Omental fat pad (tissue), 4 donors: ENCODE measurements around the gene YY1AP1. TPM values are rescaled to one million over a fixed set of nuclear protein-coding genes. Genes with fewer than 3 reads are reported as not detected.
"Not testable (repeated sequence)": the region's sequence is repeated elsewhere in the genome, so short reads cannot be mapped to it uniquely, and the experiment has no call there.

Experiments
- ATAC-seq: fragments of 150-250 bp; one replicate; pipeline ENCODE4 v1.9.1; 2016; ENCODE audit warnings: mild to moderate bottlenecking, moderate library complexity; ENCODE audit not compliant: low FRiP score
- DNase-seq: peaks from one replicate; pipeline ENCODE4 v3.0.0-alpha.2; 2019; ENCODE audit warnings: low spot score
- total RNA-seq, 4 donors: library from RNA; depleted of rRNA; stranded (reverse); fragments of >200 nt; gene quantifications; one replicate each; pipeline ENCODE4 v1.1.0, GENCODE V29; 2016
- TF ChIP-seq, protein P1 (sequence below), 3 donors: fragments of 450-650 bp; IDR thresholded peaks; one replicate each; pipeline ENCODE4 v1.5.1; 2016 to 2017; ENCODE audit warnings: antibody characterized with exemption in 3 of 3, mild to moderate bottlenecking in 3 of 3, moderate library complexity in 2 of 3

The YY1AP1 gene
- total RNA-seq, 4 donors from 2014 or later = 91.3 to 135 (median 119) TPM

DNA sequence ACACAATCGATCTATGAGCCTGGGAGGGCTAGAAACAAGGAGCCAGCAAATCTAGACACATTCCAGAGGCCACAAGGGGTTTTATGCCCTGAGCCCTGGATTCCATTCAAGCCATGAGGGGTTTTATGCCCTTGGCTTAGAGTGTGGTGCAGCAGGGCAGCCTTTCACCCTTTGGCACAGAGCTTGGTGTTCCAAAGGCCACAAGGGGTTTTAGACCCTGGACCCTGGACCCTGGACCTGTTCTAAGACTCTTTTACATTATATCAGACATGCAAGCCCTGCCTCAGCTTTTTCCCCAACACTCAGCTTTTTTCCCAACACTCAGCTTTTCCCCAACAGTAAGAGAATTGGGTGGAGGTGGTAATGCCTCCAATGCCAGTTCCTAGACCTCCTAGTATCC is 65.2 kb downstream of the YY1AP1 start:
- no peak for ATAC-seq
- TF ChIP-seq, protein P1, sequence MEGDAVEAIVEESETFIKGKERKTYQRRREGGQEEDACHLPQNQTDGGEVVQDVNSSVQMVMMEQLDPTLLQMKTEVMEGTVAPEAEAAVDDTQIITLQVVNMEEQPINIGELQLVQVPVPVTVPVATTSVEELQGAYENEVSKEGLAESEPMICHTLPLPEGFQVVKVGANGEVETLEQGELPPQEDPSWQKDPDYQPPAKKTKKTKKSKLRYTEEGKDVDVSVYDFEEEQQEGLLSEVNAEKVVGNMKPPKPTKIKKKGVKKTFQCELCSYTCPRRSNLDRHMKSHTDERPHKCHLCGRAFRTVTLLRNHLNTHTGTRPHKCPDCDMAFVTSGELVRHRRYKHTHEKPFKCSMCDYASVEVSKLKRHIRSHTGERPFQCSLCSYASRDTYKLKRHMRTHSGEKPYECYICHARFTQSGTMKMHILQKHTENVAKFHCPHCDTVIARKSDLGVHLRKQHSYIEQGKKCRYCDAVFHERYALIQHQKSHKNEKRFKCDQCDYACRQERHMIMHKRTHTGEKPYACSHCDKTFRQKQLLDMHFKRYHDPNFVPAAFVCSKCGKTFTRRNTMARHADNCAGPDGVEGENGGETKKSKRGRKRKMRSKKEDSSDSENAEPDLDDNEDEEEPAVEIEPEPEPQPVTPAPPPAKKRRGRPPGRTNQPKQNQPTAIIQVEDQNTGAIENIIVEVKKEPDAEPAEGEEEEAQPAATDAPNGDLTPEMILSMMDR (IDR thresholded peaks at IDR 0.05) = no peak
- DNase-seq = no peak

DNA sequence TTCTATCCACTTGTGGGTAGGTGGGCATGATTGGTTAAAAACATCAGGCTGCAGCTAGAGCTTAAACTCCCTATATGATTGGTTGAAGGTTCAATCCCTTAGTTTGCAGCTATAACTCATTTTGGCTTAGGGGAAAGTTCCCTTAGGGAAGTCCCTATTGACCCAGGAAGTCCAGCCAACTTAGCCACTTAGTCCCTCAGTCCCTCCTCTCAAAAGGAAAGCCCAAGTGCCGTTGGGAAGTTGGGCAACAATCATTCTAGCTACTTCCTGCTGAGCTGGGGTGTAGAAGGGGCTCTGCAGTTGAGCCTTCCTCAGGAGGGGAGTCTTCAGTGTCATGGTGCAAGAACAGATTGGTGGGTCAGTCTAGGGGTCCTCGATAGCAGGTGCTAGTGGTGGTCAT is 66.4 kb downstream of the YY1AP1 start:
- TF ChIP-seq, protein P1 (IDR thresholded peaks at IDR 0.05) = no peak
- no peak for DNase-seq
- no peak for ATAC-seq

GRCh38 chr1:155613226-155613625 is 75.3 kb downstream of the YY1AP1 start:
- not testable (repeated sequence) for ATAC-seq, DNase-seq

DNA sequence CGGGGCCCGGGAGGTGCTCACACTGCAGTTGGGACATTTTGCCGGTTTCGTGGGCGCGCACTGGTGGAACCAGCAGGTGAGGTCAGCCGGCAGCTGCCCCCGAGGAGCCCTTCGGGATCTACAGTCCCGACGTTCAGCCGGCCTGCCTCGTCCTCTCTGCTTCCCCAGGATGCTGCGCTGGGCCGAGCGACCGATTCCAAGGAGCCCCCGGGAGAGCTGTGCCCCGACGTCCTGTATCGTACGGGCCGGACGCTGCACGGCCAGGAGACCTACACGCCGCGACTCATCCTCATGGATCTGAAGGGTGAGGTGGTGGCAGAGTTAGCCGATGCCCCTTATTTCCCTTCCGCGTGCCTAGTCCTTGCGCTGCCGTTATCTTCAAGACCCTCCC is 78.3 kb downstream of the YY1AP1 start:
- ATAC-seq = peak; percentile 33
- DNase-seq = not testable (repeated sequence)

GRCh38 chr1:155609515-155610256 is 78.9 kb downstream of the YY1AP1 start, which contains the start of gene MSTO1:
MSTO1 (plus strand) TSS chr1:155610218; CDS start chr1:155610249, 31 bp downstream.
- TF ChIP-seq, protein P1 (IDR thresholded peaks at IDR 0.05) = no peak

More at GRCh38 chr1:155609515-155610256, 78.9 kb downstream of the YY1AP1 start, which contains the start of gene MSTO1:
- ATAC-seq = peak; percentile 98
- DNase-seq = peak; percentile 96

Other genes with a start within 250 kb of the YY1AP1 start
- 10 to 100 TPM; 60.8 to 72.2 (median 65.6) TPM for gene ASH1L, start 126.0 kb downstream of the YY1AP1 start, total RNA-seq
- gene MSTO1, start 78.6 kb downstream of the YY1AP1 start, total RNA-seq = 10 to 100 TPM; 16.8 to 50.9 (median 18.4) TPM
- gene DAP3, start 317 bp upstream of the YY1AP1 start, total RNA-seq = 100 to 1,000 TPM; 118 to 170 (median 132) TPM
- 10 to 100 TPM; 21.5 to 52.0 (median 37.9) TPM for gene GON4L, start 168.4 kb upstream of the YY1AP1 start, total RNA-seq
- 10 to 100 TPM in 1 of 4 donors, 1 to 10 TPM in 3; 4.2 to 11.2 (median 6.2) TPM for gene SYT11, start 170.8 kb upstream of the YY1AP1 start, total RNA-seq
- gene RIT1, start 222.6 kb upstream of the YY1AP1 start, total RNA-seq = 10 to 100 TPM; 27.1 to 38.5 (median 32.9) TPM
- gene KHDC4, start 245.6 kb upstream of the YY1AP1 start, total RNA-seq = 10 to 100 TPM; 28.8 to 54.2 (median 42.7) TPM